ENCODE results near the gene NDUFA7. TPM values are rescaled to one million over a fixed set of nuclear protein-coding genes. Genes with fewer than 3 reads are reported as not detected.

NDUFA7 gene
- total RNA-seq, 1 experiment from 2014 or later = 50.2 TPM

DNA sequence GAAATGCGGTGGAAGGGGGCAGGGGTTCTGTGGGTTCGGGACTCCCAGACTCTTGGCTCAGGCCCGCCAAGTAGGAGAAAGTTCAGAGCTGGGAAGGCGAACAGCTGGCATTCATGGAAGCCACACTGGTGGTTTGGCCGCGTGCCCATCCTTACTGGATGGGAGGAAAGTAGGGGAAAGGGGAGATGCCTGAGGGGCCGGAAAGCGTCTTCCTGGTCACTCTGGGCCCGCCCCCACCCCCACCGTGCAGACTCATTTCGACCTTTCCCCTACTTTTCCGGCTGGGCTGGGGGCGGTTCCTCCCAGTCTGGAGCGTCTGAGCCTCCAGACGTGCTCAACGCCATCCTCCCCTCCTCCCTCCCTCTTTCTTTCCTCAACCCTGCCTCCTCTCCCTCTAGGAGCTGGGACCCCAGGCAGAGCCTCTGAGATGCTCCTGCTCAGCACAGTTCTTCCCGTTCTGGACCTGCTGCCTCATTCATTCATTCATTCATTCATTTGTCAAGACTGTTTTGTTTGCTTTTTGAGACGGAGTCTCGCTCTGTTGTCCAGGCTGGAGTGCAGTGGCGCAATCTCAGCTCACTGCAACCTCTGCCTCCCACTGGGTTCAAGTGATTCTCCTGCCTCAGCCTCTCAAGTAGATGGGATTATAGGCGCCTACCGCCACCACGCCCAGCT is 46.3 kb upstream of the NDUFA7 start:
- no peak overlapping the region for H3K4me3 Mint-ChIP-seq (ENCODE audit: unreplicated experiment)
- H3K27ac Mint-ChIP-seq (ENCODE audit: unreplicated experiment) = no peak overlapping the region

DNA sequence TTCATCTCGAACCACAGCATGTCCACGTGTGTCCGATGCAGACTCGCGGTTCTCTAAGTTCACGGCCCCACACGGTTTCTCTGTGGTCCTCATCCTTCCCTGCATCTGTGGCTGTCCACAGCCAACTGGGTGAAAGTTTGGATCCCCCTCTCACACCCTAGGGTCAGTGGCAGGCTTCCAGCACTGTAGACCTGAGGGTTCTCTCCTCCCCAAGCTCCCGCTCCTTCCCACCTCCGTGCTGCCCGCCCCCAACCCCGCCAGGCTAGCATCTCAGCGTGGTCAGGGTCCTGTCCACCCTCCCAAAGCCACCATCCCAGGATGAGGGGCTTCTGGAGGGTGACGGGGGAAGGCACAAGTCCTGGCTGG is 45.8 kb upstream of the NDUFA7 start:
- CTCF ChIA-PET = no interaction called here
- H3K36me3 ChIP-seq (ENCODE audit: control insufficient read depth, insufficient read depth, low read length) = no peaks in the 10 kb centered on the region
- no peak overlapping the region for H3K4me3 Mint-ChIP-seq (ENCODE audit: unreplicated experiment)

More for the DNA sequence above, 46.3 kb upstream of the NDUFA7 start:
- BruUV-seq (replicated peaks) = no TSS peak
- Histone ChIP-seq H3K4me1 (no peaks in the 10 kb centered on the region), H3K9me3 (no peaks in the 10 kb centered on the region), H3K4me3 (ENCODE audit: low read depth, low read length) (no peak overlapping the region), H3K27me3 (replicated peaks; ENCODE audit: control insufficient read depth, insufficient read depth, low read length) (no peaks in the 10 kb centered on the region), H3K36me3 (ENCODE audit: control insufficient read depth, insufficient read depth, low read length) (no peaks in the 10 kb centered on the region)
- H3K27me3 Mint-ChIP-seq (ENCODE audit: insufficient read depth, unreplicated experiment) = no peaks in the 10 kb centered on the region
- H3K9me3 Mint-ChIP-seq (ENCODE audit: unreplicated experiment) = no peaks in the 10 kb centered on the region
- ChIA-PET POLR2A (no interaction called here), CTCF (no interaction called here)
- TF ChIP-seq, protein P1, sequence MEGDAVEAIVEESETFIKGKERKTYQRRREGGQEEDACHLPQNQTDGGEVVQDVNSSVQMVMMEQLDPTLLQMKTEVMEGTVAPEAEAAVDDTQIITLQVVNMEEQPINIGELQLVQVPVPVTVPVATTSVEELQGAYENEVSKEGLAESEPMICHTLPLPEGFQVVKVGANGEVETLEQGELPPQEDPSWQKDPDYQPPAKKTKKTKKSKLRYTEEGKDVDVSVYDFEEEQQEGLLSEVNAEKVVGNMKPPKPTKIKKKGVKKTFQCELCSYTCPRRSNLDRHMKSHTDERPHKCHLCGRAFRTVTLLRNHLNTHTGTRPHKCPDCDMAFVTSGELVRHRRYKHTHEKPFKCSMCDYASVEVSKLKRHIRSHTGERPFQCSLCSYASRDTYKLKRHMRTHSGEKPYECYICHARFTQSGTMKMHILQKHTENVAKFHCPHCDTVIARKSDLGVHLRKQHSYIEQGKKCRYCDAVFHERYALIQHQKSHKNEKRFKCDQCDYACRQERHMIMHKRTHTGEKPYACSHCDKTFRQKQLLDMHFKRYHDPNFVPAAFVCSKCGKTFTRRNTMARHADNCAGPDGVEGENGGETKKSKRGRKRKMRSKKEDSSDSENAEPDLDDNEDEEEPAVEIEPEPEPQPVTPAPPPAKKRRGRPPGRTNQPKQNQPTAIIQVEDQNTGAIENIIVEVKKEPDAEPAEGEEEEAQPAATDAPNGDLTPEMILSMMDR (IDR thresholded peaks at IDR 0.05; ENCODE audit: insufficient read depth in 1 of 2, low read depth in 1 of 2, low read length in 1 of 2, severe bottlenecking in 1 of 2, unreplicated experiment in 1 of 2) = no peak
- intact Hi-C loops (cut with micrococcal nuclease; ENCODE audit: unreplicated experiment) = no loop called here
- H3K36me3 Mint-ChIP-seq (ENCODE audit: insufficient read depth, unreplicated experiment) = peaks cover 6% of the 10 kb centered on the region
- no peak for DNase-seq
- H3K4me1 Mint-ChIP-seq (ENCODE audit: low read depth, unreplicated experiment) = peaks cover 7% of the 10 kb centered on the region

DNA sequence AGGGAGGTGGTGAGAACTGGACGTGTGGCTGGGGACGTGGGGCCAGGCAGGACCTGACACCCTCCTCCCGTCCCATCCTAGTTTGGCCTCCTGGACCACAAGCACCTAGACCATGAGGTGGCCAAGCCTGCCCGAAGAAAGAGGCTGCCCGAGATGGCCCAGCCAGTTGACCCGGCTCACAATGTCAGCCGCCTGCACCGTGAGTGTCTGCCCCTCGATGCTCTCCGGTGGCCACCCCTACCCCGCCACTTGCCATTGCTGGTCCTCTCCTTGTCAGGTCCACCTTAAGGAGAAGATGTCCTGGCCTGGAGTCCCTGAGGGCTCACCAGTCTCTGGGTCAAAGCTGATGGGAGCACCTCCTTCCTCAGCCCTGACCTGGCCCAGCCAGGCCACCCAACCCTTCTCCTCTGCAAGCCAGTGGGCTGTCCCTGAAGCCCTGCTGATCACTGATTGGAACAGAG is 45.0 kb upstream of the NDUFA7 start:
- no peak for DNase-seq
- ChIA-PET CTCF (no interaction called here), POLR2A (no interaction called here)
- H3K9me3 Mint-ChIP-seq (ENCODE audit: unreplicated experiment) = no peaks in the 10 kb centered on the region
- intact Hi-C loops (cut with micrococcal nuclease; ENCODE audit: unreplicated experiment) = no loop called here
- H3K4me1 Mint-ChIP-seq (ENCODE audit: low read depth, unreplicated experiment) = peaks cover 7% of the 10 kb centered on the region
- Histone ChIP-seq H3K9me3 (no peaks in the 10 kb centered on the region), H3K4me1 (no peaks in the 10 kb centered on the region), H3K36me3 (ENCODE audit: control insufficient read depth, insufficient read depth, low read length) (no peaks in the 10 kb centered on the region), H3K27me3 (replicated peaks; ENCODE audit: control insufficient read depth, insufficient read depth, low read length) (no peaks in the 10 kb centered on the region), H3K4me3 (ENCODE audit: low read depth, low read length) (no peak overlapping the region)
- no peak overlapping the region for H3K4me3 Mint-ChIP-seq (ENCODE audit: unreplicated experiment)
- BruUV-seq (replicated peaks) = no TSS peak
- TF ChIP-seq, protein P1 (IDR thresholded peaks at IDR 0.05; ENCODE audit: insufficient read depth in 1 of 2, low read depth in 1 of 2, low read length in 1 of 2, severe bottlenecking in 1 of 2, unreplicated experiment in 1 of 2) = no peak
- peaks cover 6% of the 10 kb centered on the region for H3K36me3 Mint-ChIP-seq (ENCODE audit: insufficient read depth, unreplicated experiment)
- no peak overlapping the region for H3K27ac Mint-ChIP-seq (ENCODE audit: unreplicated experiment)
- no peaks in the 10 kb centered on the region for H3K27me3 Mint-ChIP-seq (ENCODE audit: insufficient read depth, unreplicated experiment)

More for the DNA sequence above, 45.8 kb upstream of the NDUFA7 start:
- no peaks in the 10 kb centered on the region for H3K27me3 Mint-ChIP-seq (ENCODE audit: insufficient read depth, unreplicated experiment)
- H3K4me1 Mint-ChIP-seq (ENCODE audit: low read depth, unreplicated experiment) = peaks cover 7% of the 10 kb centered on the region
- intact Hi-C loops (cut with micrococcal nuclease; ENCODE audit: unreplicated experiment) = no loop called here
- H3K4me1 ChIP-seq = no peaks in the 10 kb centered on the region
- no peak for DNase-seq
- no peaks in the 10 kb centered on the region for H3K9me3 Mint-ChIP-seq (ENCODE audit: unreplicated experiment)
- no peaks in the 10 kb centered on the region for H3K9me3 ChIP-seq
- H3K36me3 Mint-ChIP-seq (ENCODE audit: insufficient read depth, unreplicated experiment) = peaks cover 6% of the 10 kb centered on the region
- POLR2A ChIA-PET = no interaction called here
- no TSS peak for BruUV-seq (replicated peaks)
- no peaks in the 10 kb centered on the region for H3K27me3 ChIP-seq (replicated peaks; ENCODE audit: control insufficient read depth, insufficient read depth, low read length)
- H3K4me3 ChIP-seq (ENCODE audit: low read depth, low read length) = no peak overlapping the region
- TF ChIP-seq, protein P1 (IDR thresholded peaks at IDR 0.05; ENCODE audit: insufficient read depth in 1 of 2, low read depth in 1 of 2, low read length in 1 of 2, severe bottlenecking in 1 of 2, unreplicated experiment in 1 of 2) = no peak
- no peak overlapping the region for H3K27ac Mint-ChIP-seq (ENCODE audit: unreplicated experiment)

All from Caco-2 (cell line).